ENCODE results near the gene NLGN4X.

Gene NLGN4X

GRCh38 chrX:6210230-6210629 lies 18.4 kb downstream of the NLGN4X start:
- ChIA-PET POLR2A (no interaction called here), CTCF (no interaction called here)
- no peak overlapping the region for H3K4me3 ChIP-seq (ENCODE audit: low read depth, low read length)
- no peak for TF ChIP-seq CTCF (IDR thresholded peaks at IDR 0.05; ENCODE audit: insufficient read depth, low read length, missing control alignments)
- no peak for DNase-seq (ENCODE audit: low read depth, low spot score)

DNA sequence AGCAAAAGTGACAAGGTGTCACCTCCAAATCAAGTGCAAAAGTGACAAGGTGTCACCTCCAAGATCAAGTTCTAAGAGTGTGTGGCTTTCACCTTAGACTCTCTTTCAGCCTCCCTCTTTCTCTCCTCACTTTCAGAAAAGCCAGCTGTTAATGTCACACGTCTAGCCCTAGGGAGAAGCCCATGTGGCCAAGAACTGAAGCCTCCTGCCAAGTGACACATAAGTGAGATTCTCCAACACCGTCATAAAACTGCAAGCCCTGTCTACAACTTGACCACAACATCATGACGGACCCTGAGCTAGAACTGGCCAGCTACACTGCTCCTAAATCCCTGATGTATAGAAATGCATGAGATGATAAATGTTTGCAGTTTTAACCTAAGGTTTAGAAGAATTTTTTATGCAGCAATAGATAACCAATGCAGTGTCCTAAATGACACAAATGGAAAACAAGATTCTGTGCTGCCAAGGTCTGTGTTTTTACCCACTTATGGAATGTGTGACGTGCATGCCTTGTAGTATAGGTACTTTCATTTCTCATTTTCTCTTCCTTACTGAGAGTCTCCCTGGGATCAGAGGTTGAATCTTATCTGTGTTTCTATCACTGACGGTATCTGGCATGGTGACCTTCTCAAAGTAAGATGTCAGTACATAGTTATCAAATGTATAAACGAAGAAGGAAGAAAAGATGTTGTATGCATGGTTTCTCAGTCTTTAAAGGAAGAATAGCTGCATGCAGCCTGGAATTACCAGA lies 25.0 kb downstream of the NLGN4X start:
- DNase-seq (ENCODE audit: low read depth, low spot score), result no peak
- ChIA-PET POLR2A (no interaction called here), CTCF (no interaction called here)
- no peak overlapping the region for H3K4me3 ChIP-seq (ENCODE audit: low read depth, low read length)
- TF ChIP-seq CTCF (IDR thresholded peaks at IDR 0.05; ENCODE audit: insufficient read depth, low read length, missing control alignments), result no peak

- DNase-seq (ENCODE audit: low read depth, low spot score), result no peak
- ChIA-PET POLR2A (no interaction called here), CTCF (no interaction called here)
- no peak overlapping the region for H3K4me3 ChIP-seq (ENCODE audit: low read depth, low read length)
- TF ChIP-seq CTCF (IDR thresholded peaks at IDR 0.05; ENCODE audit: insufficient read depth, low read length, missing control alignments), result no peak
Measured at GRCh38 chrX:6199486-6199885, 29.2 kb downstream of the NLGN4X start.

GRCh38 chrX:6187256-6187655 lies 41.4 kb downstream of the NLGN4X start:
- ChIA-PET CTCF (no interaction called here), POLR2A (no interaction called here)
- no peak for TF ChIP-seq CTCF (IDR thresholded peaks at IDR 0.05; ENCODE audit: insufficient read depth, low read length, missing control alignments)
- DNase-seq (ENCODE audit: low read depth, low spot score), result no peak
- H3K4me3 ChIP-seq (ENCODE audit: low read depth, low read length), result no peak overlapping the region

DNA sequence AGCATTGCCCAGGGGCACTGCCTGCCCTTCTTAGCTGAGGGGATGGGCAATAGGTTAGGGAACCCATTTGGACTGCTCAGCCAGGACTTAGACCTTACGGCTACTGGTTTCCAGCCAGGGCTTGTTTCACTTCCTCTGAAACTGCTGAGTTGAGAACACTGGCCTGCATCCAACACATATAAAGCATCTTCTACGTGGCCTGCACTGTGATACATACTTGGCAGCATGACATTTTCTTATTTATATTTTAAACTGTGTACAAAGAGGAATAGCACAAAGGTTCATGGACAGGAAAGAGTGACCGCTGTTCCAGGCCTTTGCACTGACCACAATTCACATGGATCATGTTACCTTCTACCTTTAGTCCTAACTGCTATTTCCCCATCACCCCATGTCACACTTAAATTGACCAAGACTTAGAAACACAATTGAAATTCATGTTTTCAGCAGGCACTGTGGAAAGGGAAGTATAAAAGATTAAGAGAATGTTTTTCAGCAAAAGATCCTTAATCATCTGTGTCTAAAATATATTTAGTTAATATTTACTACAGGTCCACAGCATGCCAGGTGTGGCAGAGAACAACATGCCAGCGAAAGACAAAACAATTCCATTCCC lies 43.7 kb downstream of the NLGN4X start:
- CTCF ChIA-PET, result no interaction called here
- H3K4me3 ChIP-seq (ENCODE audit: low read depth, low read length), result no peak overlapping the region
- DNase-seq (ENCODE audit: low read depth, low spot score), result no peak
- POLR2A ChIA-PET, result no interaction called here
- no peak for TF ChIP-seq CTCF (IDR thresholded peaks at IDR 0.05; ENCODE audit: insufficient read depth, low read length, missing control alignments)

DNA sequence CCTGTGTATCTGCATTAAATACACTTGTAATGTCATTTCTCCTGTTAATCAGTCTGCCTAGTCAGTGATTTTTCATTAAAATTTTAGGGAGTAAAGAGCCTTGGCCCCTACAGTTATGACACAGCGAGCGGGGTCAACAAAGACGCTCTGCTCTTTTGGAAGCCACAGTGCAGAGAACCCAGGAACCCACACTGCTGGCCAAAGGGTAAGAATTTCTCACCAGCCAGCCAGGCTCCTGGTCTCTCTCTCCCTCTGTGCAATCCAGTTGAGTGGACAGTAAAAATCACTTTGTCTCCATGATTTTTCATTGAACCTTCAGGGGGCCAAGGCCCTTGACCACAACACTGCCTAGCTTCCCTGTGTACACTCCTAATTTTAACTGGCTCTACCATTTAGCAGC lies 52.8 kb downstream of the NLGN4X start:
- no peak for DNase-seq (ENCODE audit: low read depth, low spot score)
- ChIA-PET POLR2A (no interaction called here), CTCF (no interaction called here)
- TF ChIP-seq CTCF (IDR thresholded peaks at IDR 0.05; ENCODE audit: insufficient read depth, low read length, missing control alignments), result no peak
- H3K4me3 ChIP-seq (ENCODE audit: low read depth, low read length), result no peak overlapping the region

Measured in AG04449 (cell line).